ENCODE results near the gene AIG1.

GRCh38 chr6:143079325-143079640 lies 18.6 kb downstream of the AIG1 start:
- TF ChIP-seq CTCF (IDR thresholded peaks at IDR 0.05 in 2 of 3, conservative IDR thresholded peaks at IDR 0.05 in 1 of 3; ENCODE audit: borderline replicate concordance in 1 of 3, insufficient read depth in 1 of 3, low read depth in 2 of 3, low read length in 2 of 3) (no peak), EZH2 (IDR thresholded peaks at IDR 0.05) (no peak)
